Inflammatory macrophage treated with lipopolysaccharide for 1 hour (primary cell): Measurements from ENCODE around the gene RYR2.

Experiments
- DNase-seq, 2 donors: peaks; one replicate each; pipeline ENCODE4 v3.0.0-alpha.2; 2020 to 2022

RYR2 gene

DNA sequence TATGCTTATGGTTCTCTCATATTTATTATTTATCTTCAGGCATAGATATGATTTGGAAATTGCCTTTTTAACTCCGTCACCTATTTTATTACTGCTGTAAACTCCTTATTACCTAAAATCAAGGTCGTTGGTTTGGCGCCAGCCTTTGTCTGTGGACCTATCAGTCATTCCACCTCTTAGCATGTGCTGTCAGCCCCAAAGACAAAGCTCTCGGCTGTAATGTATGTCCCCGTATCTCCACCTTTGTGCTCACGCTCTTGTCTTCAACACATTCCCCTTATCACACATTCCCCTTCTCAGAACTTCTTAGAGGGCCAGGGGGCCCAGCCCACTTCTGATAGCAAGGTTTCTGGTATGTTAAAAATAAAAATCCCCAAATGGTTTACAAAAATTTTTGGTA is 342.2 kb downstream of the RYR2 start:
- no peak for DNase-seq

DNA sequence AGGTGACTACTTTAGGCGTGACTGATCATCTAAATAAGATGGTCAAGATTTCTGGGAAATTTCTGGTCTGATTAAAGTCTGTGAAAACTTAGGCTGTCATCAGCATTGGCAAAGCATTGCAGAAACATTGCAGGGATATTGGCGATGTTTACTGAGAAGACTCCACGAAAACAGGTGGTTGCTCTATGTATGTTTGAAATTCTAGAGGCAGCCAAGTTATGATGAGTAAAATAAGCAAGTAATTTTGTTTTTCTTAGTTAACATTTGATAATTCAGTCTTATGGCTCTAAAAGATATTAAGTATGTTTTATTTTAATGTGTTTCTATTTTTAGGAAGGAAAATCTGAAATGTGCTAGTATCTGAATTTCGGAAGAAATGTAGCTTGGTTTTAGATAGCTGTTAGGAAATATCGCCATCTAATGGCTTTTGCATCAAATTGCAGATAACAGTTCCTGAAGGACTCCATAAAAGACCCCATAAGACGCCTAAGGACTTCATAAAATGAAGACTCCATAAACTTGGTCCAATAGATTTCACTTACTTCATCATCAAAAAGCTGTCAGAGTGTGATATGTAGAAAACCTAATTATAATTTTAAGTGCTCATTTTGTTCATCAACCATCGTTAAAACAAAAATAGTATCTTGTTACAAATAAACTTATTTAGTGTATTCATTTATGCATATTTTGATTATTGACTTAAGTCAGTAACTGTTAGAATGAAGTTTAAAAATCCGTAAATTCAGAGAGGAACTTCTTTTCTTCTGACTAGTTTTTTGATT is 344.6 kb downstream of the RYR2 start:
- DNase-seq: peak; percentile 5 to 25

DNA sequence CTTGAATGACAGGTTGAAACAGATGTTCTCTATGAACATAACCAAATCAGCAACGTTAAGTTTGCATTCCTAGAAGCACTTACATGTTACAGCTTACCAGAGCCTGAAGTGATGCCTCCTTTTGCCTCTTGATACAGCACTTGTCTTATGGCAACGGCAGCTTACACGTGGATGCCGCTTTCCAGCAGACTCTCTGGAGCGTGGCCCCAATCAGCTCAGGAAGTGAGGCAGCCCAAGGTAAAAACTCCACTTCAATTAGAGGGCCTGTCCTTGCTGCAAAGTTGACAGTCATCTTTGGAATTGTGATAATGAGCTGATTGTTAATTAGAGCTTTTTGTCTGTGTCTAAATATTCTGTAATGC is 345.1 kb downstream of the RYR2 start:
- DNase-seq: no peak

DNA sequence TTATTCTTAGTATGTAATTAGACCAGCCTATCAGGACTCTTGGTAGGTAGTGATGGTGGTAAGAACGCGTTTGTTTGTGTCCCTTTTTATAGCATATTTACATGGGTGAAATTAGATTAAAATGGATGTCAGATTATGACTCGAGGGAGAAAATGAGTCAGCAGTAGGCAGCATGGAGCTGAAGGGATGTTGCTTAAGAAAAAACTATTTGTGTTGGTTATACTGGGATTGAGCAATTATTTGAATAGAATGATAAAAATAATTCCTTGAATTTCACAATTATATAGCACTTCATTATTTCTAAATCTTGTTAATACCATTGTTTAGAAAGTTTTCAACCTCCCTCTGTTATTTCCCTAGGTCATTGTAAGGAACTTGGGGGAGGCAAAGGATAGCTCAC is 348.8 kb downstream of the RYR2 start:
- peak in 1 of 2 donors; percentile 2 for DNase-seq

DNA sequence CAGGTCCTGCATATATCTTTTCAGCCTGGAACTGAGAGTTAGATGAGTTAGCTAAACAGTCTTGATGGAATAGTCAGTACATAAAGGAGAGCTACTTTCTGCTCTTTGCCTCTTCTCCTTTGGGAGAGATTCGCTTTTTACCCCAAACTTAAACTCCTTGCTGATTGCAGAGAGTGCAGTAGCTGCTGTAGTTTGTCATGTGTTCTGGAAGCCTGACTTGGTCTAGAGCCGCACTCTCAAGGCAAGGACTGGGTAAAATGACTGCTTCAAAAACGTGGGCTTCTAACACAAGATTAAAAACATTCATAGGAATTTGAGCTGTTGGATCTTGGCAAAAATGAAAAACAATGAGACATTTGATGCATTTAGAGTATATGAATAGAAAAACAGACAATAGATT is 351.6 kb downstream of the RYR2 start:
- no peak for DNase-seq

DNA sequence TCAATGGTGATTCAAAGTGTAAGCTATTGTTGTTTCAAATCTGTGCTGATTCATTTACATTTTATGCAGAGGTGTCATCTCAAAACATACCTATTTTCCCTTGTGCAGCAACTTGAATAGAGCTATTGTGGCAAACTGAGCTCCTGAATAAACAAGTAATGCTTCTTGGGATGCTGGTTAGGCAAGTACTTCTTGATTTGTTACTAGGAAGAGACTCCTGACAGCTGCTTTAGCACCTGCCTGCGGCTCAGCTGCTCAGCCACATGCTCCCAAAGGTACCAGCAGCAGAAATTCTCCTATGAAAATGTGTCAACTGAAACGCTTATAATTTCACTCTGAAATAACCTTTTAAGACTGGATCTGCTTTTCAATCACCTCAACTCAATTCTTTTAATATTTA is 352.3 kb downstream of the RYR2 start:
- DNase-seq: no peak

DNA sequence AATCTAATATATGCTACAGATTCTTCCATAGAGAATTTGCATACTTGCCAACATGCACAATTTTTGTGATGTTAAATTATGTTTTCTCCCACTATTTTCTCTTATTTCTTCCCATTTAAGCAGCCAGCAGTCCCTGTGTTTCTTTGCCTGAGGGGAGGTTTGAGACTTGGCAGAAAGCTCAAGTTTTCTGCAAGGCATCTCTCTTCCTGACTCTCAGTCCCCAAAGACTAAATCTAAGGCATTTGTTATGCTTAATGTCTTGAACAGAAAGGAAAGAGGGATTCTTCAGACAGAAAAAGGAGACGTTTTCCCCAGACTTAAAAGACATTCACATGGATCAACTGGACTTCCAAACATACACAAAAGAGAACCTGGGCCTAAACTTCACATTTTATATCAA is 354.4 kb downstream of the RYR2 start:
- no peak for DNase-seq

DNA sequence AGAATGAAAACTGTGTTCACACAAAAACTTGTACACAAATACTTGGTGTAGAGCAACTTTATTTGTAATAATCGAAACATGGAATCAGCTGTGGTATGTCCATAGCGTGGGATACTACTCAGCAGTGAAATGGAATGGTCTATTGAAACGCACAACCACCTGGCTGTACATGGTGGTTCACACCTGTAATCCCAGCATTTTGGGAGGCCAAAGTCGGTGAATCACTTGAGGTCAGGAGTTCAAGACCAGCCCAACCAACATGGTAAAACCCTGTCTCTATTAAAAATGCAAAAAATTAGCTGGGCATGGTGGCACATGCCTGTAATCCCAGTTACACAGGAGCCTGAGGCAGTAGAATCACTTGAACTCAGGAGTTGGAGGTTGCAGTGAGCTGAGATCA is 356.8 kb downstream of the RYR2 start:
- no peak for DNase-seq

DNA sequence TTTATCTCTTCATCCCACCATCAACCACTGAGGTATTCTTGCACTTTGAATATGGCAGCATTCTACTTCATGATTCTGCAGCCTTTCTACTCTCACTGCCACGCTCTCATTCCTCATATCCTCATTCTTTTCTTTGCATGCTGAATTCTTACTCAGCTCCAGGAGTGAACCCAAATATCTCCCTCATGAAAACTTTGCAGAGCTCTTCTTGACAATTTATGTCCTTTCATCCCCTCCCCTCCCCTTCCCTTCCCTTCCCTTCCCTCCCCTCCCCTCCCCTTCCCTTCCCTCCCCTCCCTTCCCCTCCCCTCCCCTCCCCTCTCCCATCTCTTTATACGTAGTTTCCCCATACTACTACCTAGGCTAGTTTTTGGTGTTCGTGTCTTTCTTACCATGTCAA is 363.9 kb downstream of the RYR2 start:
- no peak for DNase-seq

DNA sequence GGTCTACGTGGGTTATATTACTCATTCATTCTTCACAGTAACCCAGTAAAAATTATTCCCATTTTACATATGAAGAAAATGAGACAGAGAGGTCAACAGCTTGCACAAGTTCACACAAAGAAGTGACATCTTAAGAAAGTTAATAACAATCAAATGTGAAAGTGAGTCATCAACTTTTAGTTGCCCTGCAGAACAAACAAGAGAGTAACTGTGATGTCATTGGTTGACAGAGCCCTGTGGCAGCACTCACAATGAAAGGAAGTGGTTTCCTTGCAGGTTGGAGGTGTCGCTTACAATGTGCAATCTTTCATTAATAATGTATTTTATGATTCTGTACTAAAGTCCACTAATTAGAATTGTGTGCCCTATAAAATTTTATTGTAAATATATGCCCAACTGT is 369.6 kb downstream of the RYR2 start:
- DNase-seq: no peak

DNA sequence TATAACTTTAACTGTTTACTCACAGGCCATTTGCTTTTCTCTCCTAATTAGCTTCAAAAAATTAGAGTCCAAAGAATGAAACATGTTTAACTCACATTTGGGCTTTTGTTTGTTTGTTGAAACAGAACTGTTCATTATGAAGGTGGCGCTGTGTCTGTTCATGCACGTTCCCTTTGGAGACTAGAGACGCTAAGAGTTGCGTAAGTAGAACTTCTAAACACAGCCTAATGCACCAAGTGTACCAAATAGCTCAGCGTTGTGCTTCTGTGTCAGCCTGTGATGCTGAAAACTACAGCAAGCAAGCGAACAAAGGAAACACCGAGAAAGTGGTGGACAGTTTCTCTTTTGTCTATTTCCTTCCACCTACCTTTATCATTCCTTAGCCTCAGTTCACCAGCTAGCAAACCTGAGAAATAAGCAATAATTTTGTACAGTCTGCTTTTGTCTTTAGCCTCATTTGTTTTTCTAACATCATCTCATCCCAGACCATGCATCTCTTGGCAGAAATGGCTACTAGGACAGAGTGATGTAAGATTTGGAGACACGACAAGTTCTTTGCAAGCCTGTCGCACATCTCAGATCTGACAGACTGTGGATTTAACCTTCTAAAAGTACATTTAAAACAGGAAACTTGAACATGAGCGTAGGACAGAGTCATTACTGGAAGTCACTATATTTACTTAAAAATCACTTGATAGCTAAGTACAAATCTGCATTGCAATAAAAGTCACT is 375.1 kb downstream of the RYR2 start:
- DNase-seq: no peak

DNA sequence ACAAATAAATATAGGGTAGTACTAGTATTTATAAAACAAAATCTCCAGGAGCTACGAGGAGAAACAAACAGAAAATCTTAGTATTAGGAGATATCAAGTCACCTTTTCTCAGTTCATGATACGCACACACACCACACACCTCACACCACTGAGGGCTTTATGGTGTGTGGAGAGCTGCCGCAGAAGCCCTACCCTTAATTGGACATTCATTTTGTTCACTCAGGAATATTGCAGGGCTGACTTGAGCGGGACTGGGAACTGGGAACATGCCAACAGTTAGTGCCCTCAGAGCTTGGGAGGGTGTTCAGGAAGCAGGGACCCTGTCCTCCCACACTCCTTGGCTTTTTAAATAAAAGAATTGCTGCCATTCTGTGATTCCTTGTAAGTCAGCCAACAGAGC is 386.8 kb downstream of the RYR2 start:
- no peak for DNase-seq

DNA sequence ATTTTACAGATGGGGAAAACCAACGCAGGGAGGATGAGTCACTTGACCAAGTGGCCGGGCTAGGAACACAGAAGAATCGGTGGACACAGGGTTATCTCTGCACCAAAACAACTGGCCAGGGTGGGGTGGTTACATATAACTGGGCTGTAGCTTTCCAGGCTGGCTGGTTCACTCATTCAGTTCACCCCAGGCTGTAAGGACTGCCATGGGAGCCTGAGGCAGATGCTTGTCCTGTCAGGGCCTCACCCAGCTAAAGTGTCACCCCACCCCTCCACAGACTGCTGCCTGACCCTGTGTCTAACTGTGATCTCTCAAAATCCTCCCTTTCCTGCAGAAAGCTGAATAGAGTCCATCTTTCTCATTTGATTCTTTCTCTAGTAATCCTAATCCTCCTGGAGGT is 387.3 kb downstream of the RYR2 start:
- DNase-seq: no peak

DNA sequence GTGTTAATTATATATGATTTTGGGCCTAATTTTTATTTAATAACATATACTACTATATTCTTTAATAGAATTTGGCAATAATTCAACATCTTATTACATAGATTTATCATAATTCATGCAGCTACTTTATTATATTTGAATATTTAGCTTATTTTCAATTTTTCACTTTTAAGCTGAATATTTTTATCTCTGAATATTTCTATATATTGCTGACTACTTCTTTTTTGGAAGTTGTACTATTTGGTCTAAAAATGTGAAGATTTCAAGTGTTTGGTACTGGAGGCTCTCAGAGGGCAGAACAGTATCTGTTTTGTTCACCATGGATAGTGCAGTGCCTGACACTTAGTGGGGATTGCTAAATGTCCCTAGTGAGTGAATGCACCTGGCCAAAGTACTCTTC is 389.5 kb downstream of the RYR2 start:
- DNase-seq: no peak

DNA sequence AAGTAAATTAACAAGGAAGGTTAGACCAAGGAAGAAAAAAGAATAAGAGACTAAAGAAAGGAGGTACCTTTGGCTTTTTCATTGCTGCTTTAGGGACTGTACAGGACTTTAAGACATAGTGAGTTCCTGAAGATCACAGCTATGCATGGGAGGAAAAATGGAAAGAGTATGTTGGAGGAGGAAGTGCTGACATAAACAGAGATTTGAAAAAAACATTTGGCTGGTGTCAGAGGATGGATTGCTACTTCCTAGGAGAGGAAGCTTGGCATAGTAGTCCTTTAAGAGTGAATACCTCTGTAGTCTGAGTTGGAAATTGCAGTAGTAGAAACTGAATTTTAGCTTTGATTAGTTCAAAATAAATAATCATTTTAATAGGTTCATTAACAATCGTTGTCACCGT is 398.4 kb downstream of the RYR2 start:
- no peak for DNase-seq

DNA sequence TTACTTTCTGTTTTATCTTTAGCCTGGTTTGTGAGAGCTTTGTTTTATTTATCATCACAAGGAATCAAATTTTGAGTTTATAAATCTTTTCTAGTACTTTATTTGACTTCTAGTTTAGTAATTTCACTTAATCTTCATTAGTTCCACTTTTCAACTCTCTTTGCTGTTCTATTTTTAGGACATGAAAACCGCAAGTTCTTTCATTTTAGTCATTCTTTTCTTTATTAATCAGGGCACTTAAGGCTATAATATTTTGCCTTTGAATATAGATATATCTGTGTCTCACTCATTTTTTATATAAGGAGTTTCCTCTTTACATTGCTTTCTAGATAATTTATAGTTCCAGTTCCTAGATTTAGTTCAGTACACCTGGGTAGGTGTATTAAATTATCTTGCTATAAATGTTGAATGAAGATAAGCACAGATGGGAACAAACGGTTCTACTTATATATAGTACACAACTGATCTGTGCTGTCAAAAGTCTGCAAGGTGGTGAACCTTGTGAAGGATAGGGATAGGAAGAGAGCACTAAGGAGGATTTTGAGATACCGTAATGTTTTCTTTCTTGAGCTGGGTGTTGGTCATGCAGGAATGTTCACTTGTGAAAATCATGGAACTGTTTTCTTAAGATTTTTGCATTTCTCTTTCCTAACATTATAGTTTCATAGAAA is 402.3 kb downstream of the RYR2 start:
- DNase-seq: no peak

DNA sequence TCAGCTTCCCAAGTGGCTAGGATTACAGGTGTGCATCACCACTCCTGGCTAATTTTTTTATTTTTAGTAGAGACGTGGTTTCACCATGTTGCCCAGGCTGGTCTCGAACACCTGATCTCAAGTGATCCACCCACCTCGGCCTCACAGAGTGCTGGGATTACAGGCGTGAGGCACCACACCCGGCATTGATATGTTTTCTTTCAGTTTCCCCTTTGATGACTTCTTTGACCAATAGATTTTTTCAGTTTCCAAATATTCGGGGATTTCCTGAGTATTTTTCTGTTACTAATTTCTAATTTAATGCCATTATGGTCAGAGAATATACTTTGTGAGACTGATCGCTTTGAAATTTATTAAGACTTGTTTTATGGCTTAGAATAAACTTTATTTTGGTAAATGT is 406.1 kb downstream of the RYR2 start:
- no peak for DNase-seq

DNA sequence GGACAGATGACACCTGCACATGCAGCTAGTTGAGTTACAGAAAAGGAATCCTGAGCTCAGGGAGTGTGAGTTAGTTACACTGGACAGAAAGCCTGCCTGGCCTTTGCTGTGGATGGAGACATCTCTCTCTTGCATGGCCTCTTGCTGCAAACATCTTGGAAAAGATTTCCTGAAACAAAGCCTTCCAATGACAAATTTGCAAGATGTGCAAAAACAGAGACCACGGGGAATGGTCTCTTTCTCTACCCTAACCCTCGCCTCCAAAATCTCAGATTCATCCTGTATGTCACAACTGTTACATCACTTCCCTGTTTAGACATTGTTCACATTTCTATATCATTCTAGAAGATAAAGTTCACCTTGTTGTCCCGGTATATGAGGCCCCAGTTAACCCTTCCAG is 415.6 kb downstream of the RYR2 start:
- no peak for DNase-seq

DNA sequence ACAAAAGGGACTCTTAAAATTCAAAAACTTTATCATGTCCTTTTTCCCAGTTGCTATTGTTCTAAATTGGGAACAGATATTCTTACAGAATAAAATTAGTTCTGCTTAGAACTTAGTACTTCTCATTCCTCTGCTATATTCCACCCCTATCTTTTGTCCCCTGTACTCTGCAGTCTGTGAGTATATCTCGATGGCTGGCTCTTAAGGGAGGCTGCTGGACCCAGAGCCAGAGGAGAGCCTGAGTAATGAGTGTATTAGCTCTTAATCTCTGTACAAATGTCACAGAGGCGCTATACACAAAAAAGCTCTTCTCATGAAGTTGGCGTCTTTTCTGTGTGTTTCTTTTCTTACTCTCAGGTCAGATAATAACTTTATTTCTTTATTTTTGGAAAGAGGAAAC is 425.3 kb downstream of the RYR2 start:
- no peak for DNase-seq

DNA sequence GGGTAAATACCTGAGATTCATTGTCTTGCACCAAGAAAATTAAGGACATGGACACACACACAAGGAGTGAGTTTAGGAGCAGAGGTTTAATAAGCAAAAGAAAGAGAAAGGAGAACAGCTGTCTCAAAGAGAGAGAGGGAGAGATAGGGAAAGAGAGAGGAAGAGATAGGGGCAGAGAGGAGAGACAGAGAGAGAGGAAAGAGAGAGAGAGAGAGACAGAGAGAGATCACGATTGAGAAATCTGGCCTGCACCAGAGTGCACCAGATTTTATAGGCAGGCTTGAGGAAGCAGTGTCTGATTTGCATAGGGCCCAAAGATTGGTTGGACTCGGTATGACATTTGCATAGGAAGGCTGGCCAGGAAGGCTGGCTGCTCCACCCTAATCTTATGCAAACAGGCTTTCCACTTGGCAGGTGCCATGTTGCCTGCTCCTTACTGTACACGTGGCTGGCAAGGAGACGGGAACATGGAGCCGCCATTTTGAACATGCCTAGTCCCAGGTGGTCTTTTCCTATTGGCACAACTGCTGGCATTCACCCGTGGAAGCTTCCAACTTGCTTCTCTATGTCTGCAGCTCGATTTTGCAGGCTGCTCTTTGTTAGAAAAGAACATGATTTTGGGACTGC is 428.8 kb downstream of the RYR2 start:
- no peak for DNase-seq

DNA sequence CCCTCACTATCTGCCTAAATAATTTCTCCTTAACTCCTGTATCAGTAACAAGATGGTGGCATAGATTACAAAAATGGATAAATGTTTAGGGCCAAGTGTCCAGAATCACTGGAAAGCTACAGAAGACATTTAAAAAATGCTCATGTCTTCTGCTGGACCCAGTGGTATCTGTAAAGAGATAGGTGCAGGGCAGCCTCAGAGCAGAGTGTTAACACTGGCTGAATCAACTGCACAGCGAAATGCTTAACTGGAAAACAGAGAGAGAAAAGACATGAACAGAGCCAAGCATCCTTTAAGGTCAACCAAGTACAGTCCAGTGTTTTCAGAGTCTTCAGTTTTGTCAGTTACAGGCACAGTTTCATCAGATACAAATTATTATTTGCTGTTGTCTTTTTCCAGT is 429.4 kb downstream of the RYR2 start:
- no peak for DNase-seq

DNA sequence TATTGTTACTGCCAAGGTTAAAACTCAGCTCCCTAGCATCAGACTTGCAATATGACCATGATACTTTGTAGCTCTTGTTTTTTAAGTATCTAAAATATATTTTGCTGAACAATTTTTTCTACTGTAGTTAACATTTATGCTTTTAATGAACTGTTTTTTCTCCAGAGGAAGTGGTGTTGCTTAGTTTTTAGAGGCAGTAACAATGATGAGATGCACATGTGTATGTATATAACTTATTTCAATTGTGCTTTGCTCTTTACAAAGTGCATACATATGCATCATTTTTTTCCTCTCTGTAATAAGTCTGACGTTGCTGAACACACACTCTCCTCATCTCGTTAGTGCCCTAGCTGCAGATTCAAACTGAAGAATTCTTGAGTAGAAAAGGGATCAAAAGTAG is 430.0 kb downstream of the RYR2 start:
- DNase-seq: no peak

DNA sequence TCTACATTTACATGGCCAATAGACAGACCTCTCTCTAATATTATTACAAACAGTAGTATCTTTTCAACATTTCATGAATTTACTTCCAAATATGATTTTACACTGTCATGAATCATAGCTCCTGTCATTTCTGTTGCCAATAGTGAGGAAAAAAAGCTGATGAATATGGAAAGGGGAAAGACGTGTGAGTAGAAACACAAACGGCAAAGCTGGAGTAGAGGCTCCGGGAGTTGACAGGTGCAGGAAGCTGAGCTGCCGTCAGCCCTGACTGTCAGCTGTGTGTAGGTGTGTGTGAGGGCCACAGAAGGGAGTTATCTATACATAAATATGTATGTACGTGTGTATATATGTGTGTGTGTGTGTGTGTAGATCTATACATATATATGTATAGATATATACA is 431.9 kb downstream of the RYR2 start:
- no peak for DNase-seq

DNA sequence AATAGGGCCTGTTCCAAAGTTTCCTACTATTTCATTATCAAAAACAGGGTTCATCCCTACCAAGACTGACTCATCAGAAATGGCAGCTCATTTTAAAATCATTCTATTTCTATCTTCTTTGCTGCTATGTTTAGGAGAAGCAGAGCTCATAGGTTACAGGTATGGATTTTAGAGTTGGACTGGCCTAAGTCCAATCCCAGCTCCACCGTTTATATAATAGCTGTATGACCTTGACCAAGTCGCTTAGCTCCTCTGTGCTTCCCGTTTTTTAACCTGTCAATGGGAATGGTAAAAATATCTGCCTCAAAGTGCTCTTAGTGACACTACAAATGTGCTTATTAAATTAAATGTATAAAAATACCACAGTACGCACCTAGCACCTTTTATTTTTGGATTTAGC is 436.1 kb downstream of the RYR2 start:
- DNase-seq: no peak
